Activated naive CD4-positive, alpha-beta T cell treated with anti-CD3 and anti-CD28 coated beads, Interleukin-2, amount 10 ng/mL, durations not matched to agents 7 days and 5 days (primary cell): Measurements from ENCODE around the gene GHR.

ENCODE experiments used
- CTCF ChIA-PET: fragments of 350-600 bp; sonication (Branson Sonifier 250); formaldehyde crosslinking; loops from one replicate; lab custom pipeline; 2021; ENCODE audit warnings: antibody characterized with exemption; lab: Charles Lee
- DNase-seq: peaks from one replicate; pipeline ENCODE4 v3.0.0-alpha.2; 2020
- H3K27ac Mint-ChIP-seq: one replicate; pipeline ENCODE4 v1.8.0; 2021; ENCODE audit warnings: mild to moderate bottlenecking, moderate library complexity, mixed read lengths
- H3K27me3 Mint-ChIP-seq: one replicate; pipeline ENCODE4 v1.8.0; 2021; ENCODE audit warnings: mild to moderate bottlenecking, mixed read lengths
- H3K36me3 Mint-ChIP-seq: one replicate; pipeline ENCODE4 v1.8.0; 2021; ENCODE audit warnings: mixed read lengths
- H3K4me1 Mint-ChIP-seq: one replicate; pipeline ENCODE4 v1.8.0; 2021; ENCODE audit warnings: mixed read lengths
- H3K4me3 Mint-ChIP-seq: one replicate; pipeline ENCODE4 v1.8.0; 2021; ENCODE audit warnings: mild to moderate bottlenecking, moderate library complexity, mixed read lengths
- H3K9me3 Mint-ChIP-seq: one replicate; pipeline ENCODE4 v1.8.0; 2021; ENCODE audit warnings: mixed read lengths

GHR gene

GRCh38 chr5:42598311-42598710 is 175.1 kb downstream of the GHR start:
- H3K4me3 Mint-ChIP-seq, result no peak overlapping the region
- no peaks in the 10 kb centered on the region for H3K36me3 Mint-ChIP-seq
- DNase-seq, result no peak
- H3K9me3 Mint-ChIP-seq, result no peaks in the 10 kb centered on the region
- no peaks in the 10 kb centered on the region for H3K4me1 Mint-ChIP-seq
- no peak overlapping the region for H3K27ac Mint-ChIP-seq
- CTCF ChIA-PET, result no interaction called here
- H3K27me3 Mint-ChIP-seq, result no peaks in the 10 kb centered on the region

- no peak overlapping the region for H3K27ac Mint-ChIP-seq
- H3K27me3 Mint-ChIP-seq, result no peaks in the 10 kb centered on the region
- no peaks in the 10 kb centered on the region for H3K9me3 Mint-ChIP-seq
- no peak overlapping the region for H3K4me3 Mint-ChIP-seq
- no peaks in the 10 kb centered on the region for H3K4me1 Mint-ChIP-seq
- CTCF ChIA-PET, result no interaction called here
- H3K36me3 Mint-ChIP-seq, result no peaks in the 10 kb centered on the region
- no peak for DNase-seq
These were observed 175.9 kb downstream of the GHR start for GRCh38 chr5:42599106-42599505.

DNA sequence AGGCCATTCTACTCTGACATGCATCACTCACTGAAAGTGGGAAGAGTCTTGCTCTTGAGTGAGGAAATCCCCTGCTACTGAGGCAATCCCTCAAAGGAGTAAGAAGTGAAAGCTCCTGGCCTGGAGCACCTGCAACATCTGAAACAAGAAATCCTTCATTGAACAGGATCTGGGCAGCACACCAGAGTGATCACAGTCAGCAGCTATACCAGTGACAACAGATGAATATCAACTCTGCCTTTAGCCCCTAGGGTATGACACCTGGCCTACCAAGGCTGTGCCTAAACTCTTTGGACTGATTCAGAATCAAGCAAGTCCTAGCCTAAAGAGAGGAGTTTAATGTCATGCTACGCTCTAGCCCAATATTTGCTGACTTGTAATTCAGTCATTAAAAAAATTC is 177.2 kb downstream of the GHR start:
- Mint-ChIP-seq H3K9me3 (no peaks in the 10 kb centered on the region), H3K4me3 (no peak overlapping the region), H3K36me3 (no peaks in the 10 kb centered on the region), H3K4me1 (no peaks in the 10 kb centered on the region), H3K27me3 (no peaks in the 10 kb centered on the region), H3K27ac (no peak overlapping the region)
- DNase-seq, result no peak
- CTCF ChIA-PET, result interaction anchor here (0.8 kb wide), 1 partner anchor 18 kb away, joined by 4 read pairs; no protein-coding TSS in a partner anchor

GRCh38 chr5:42604171-42604711 is 181.0 kb downstream of the GHR start:
- CTCF ChIA-PET, result no interaction called here
- H3K4me3 Mint-ChIP-seq, result no peak overlapping the region
- H3K4me1 Mint-ChIP-seq, result no peaks in the 10 kb centered on the region
- no peaks in the 10 kb centered on the region for H3K9me3 Mint-ChIP-seq
- no peaks in the 10 kb centered on the region for H3K36me3 Mint-ChIP-seq
- no peak for DNase-seq
- no peaks in the 10 kb centered on the region for H3K27me3 Mint-ChIP-seq
- no peak overlapping the region for H3K27ac Mint-ChIP-seq

- no peak overlapping the region for H3K4me3 Mint-ChIP-seq
- H3K9me3 Mint-ChIP-seq, result no peaks in the 10 kb centered on the region
- CTCF ChIA-PET, result no interaction called here
- H3K27ac Mint-ChIP-seq, result no peak overlapping the region
- DNase-seq, result no peak
- peaks cover 3% of the 10 kb centered on the region for H3K27me3 Mint-ChIP-seq
- H3K4me1 Mint-ChIP-seq, result no peaks in the 10 kb centered on the region
- no peaks in the 10 kb centered on the region for H3K36me3 Mint-ChIP-seq
These were observed 182.3 kb downstream of the GHR start for GRCh38 chr5:42605490-42605889.

- Mint-ChIP-seq H3K4me3 (no peak overlapping the region), H3K4me1 (no peaks in the 10 kb centered on the region), H3K9me3 (no peaks in the 10 kb centered on the region)
These were observed 183.2 kb downstream of the GHR start for GRCh38 chr5:42606464-42606869.

DNA sequence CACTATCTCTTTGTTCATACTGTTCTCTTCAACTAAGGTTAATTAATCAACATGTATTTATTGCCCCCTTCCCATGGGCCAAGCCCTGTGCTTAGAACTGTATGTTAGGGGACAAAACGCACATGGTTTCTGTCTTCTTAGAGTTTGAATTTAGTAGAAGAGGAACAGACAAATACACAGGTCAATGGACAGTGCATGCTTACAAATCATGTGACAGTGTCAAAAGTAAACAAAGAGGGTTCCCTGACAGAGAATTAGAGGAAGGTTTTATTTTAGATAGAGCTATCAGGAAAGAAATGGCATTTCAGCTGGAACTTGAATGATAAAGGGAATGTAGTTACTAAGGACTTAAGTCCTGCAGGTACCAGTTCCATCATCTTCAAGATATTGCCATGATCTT is 188.2 kb downstream of the GHR start:
- peaks cover 6% of the 10 kb centered on the region for H3K27me3 Mint-ChIP-seq

More at GRCh38 chr5:42606464-42606869, 183.2 kb downstream of the GHR start:
- no peak for DNase-seq
- Mint-ChIP-seq H3K27me3 (peaks cover 6% of the 10 kb centered on the region), H3K36me3 (no peaks in the 10 kb centered on the region), H3K27ac (no peak overlapping the region)
- CTCF ChIA-PET, result interaction anchor here (0.8 kb wide), 1 partner anchor 283 kb away, joined by 3 read pairs; no protein-coding TSS in a partner anchor

GRCh38 chr5:42612750-42613366 is 189.6 kb downstream of the GHR start:
- no peak overlapping the region for H3K27ac Mint-ChIP-seq
- no peaks in the 10 kb centered on the region for H3K4me1 Mint-ChIP-seq
- DNase-seq, result no peak
- H3K4me3 Mint-ChIP-seq, result no peak overlapping the region
- CTCF ChIA-PET, result no interaction called here
- peaks cover 6% of the 10 kb centered on the region for H3K27me3 Mint-ChIP-seq
- H3K9me3 Mint-ChIP-seq, result no peaks in the 10 kb centered on the region
- no peaks in the 10 kb centered on the region for H3K36me3 Mint-ChIP-seq

More for the DNA sequence above, 188.2 kb downstream of the GHR start:
- no peak overlapping the region for H3K4me3 Mint-ChIP-seq
- no peaks in the 10 kb centered on the region for H3K36me3 Mint-ChIP-seq
- H3K9me3 Mint-ChIP-seq, result no peaks in the 10 kb centered on the region
- no peaks in the 10 kb centered on the region for H3K4me1 Mint-ChIP-seq
- H3K27ac Mint-ChIP-seq, result no peak overlapping the region
- CTCF ChIA-PET, result no interaction called here
- DNase-seq, result no peak

GRCh38 chr5:42614509-42614908 is 191.3 kb downstream of the GHR start:
- DNase-seq, result no peak
- no peaks in the 10 kb centered on the region for H3K9me3 Mint-ChIP-seq
- no peak overlapping the region for H3K4me3 Mint-ChIP-seq
- H3K27me3 Mint-ChIP-seq, result peaks cover 6% of the 10 kb centered on the region
- H3K36me3 Mint-ChIP-seq, result no peaks in the 10 kb centered on the region
- no peak overlapping the region for H3K27ac Mint-ChIP-seq
- H3K4me1 Mint-ChIP-seq, result no peaks in the 10 kb centered on the region
- CTCF ChIA-PET, result no interaction called here

DNA sequence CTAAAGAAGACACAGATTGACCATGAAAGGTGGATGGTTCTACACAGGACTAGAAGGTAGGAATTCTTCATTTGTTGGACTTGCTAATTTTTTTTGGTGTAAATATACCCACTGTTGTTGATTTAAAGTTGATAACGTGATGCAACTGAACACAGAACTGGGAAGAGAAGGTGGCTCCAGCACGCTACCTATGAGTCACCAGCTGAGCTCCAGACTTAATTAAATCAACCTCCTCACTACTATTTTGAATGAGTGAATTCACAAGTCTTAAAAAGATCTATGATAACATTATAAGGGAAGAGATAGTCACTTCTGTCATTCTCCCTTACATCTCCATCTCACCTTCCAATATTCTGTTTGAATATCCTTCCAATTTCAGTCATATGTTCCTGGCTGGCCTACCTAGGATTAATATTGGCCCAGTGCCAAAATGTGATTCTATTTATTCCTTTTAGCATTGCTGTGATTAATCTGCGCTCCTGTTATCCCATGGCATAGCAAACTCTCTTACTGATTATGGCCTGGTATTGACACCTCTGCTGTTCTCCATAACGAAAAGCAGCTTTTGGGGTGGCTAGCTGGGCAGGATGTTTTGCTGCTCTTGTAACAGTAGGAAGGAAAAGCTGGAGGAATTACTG is 197.5 kb downstream of the GHR start:
- no peaks in the 10 kb centered on the region for H3K27me3 Mint-ChIP-seq
- H3K36me3 Mint-ChIP-seq, result no peaks in the 10 kb centered on the region
- CTCF ChIA-PET, result no interaction called here
- no peak overlapping the region for H3K27ac Mint-ChIP-seq
- no peak overlapping the region for H3K4me3 Mint-ChIP-seq
- DNase-seq, result no peak
- no peaks in the 10 kb centered on the region for H3K4me1 Mint-ChIP-seq
- H3K9me3 Mint-ChIP-seq, result no peaks in the 10 kb centered on the region

DNA sequence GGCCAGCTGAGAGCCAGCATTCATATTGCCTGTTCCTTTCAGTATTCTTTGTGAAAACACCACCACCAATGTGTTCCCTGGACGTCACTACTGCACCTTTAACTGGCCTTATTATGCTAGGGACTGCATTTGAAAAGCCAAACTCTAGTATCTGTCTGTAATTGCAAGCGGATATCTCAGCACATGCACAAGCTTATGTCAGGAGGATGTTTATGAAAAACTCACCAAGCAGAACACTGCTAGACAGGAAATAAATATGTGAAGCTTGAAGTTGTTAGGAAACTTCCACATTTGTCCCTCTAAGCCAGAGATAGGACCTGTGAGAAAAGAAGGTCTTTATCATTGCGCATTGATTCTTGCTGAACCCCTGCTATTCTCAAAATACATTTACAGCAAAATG is 198.0 kb downstream of the GHR start:
- no peak overlapping the region for H3K4me3 Mint-ChIP-seq
- DNase-seq, result no peak
- H3K27me3 Mint-ChIP-seq, result no peaks in the 10 kb centered on the region
- no peak overlapping the region for H3K27ac Mint-ChIP-seq
- no peaks in the 10 kb centered on the region for H3K9me3 Mint-ChIP-seq
- H3K4me1 Mint-ChIP-seq, result no peaks in the 10 kb centered on the region
- CTCF ChIA-PET, result no interaction called here
- no peaks in the 10 kb centered on the region for H3K36me3 Mint-ChIP-seq

- Mint-ChIP-seq H3K4me3 (no peak overlapping the region), H3K36me3 (no peaks in the 10 kb centered on the region), H3K4me1 (no peaks in the 10 kb centered on the region), H3K27ac (no peak overlapping the region), H3K9me3 (no peaks in the 10 kb centered on the region), H3K27me3 (no peaks in the 10 kb centered on the region)
- CTCF ChIA-PET, result no interaction called here
- no peak for DNase-seq
These were observed 198.4 kb downstream of the GHR start for GRCh38 chr5:42621662-42622061.

- no peak for DNase-seq
- Mint-ChIP-seq H3K4me1 (no peaks in the 10 kb centered on the region), H3K9me3 (no peaks in the 10 kb centered on the region), H3K36me3 (no peaks in the 10 kb centered on the region), H3K4me3 (no peak overlapping the region), H3K27ac (no peak overlapping the region), H3K27me3 (no peaks in the 10 kb centered on the region)
- CTCF ChIA-PET, result no interaction called here
These were observed 201.7 kb downstream of the GHR start for GRCh38 chr5:42624912-42625311.

GRCh38 chr5:42626462-42626861 is 203.2 kb downstream of the GHR start:
- Mint-ChIP-seq H3K27me3 (no peaks in the 10 kb centered on the region), H3K27ac (no peak overlapping the region), H3K9me3 (no peaks in the 10 kb centered on the region), H3K4me3 (no peak overlapping the region), H3K4me1 (no peaks in the 10 kb centered on the region), H3K36me3 (no peaks in the 10 kb centered on the region)
- no peak for DNase-seq
- CTCF ChIA-PET, result no interaction called here

- no peaks in the 10 kb centered on the region for H3K9me3 Mint-ChIP-seq
- H3K36me3 Mint-ChIP-seq, result no peaks in the 10 kb centered on the region
- no peak overlapping the region for H3K27ac Mint-ChIP-seq
- H3K4me1 Mint-ChIP-seq, result no peaks in the 10 kb centered on the region
- H3K4me3 Mint-ChIP-seq, result no peak overlapping the region
- no peaks in the 10 kb centered on the region for H3K27me3 Mint-ChIP-seq
- CTCF ChIA-PET, result no interaction called here
- no peak for DNase-seq
These were observed 205.6 kb downstream of the GHR start for GRCh38 chr5:42628821-42629220.
